Measurements from ENCODE around the gene MC3R. TPM values are rescaled to one million over a fixed set of nuclear protein-coding genes. Genes with fewer than 3 reads are reported as not detected.

Gene MC3R

GRCh38 chr20:56289652-56290051 is 41.1 kb downstream of the MC3R start:
- no CpG with 5 or more reads among the region's 5 CpGs for WGBS, 2 donors (ENCODE audit: extremely low coverage in 2 of 2, insufficient read length in 2 of 2, insufficient replicate concordance in 1 of 2)
- H3K9me3 ChIP-seq (replicated peaks in 1 of 2; ENCODE audit: control insufficient read depth in 2 of 2, insufficient read depth in 1 of 2, low read depth in 1 of 2, low read length in 2 of 2): peaks cover 0 to 11% of the 10 kb centered on the region in 2 donors
- no peak overlapping the region for H3K27ac ChIP-seq (replicated peaks; ENCODE audit: low read length)
- no peak overlapping the region for H3K18ac ChIP-seq (ENCODE audit: low read length)
- no peaks in the 10 kb centered on the region for H3K79me1 ChIP-seq (ENCODE audit: low read depth, low read length)
- H2BK15ac ChIP-seq (ENCODE audit: low read length): no peak overlapping the region
- no peak overlapping the region for H3K4me3 ChIP-seq (ENCODE audit: low read length in 2 of 2)
- no peak overlapping the region for H2BK12ac ChIP-seq (ENCODE audit: low read length)
- no peak overlapping the region for H3K4ac ChIP-seq (ENCODE audit: low read length)
- no peak overlapping the region for H3K9ac ChIP-seq (ENCODE audit: low read depth, low read length, poor library complexity)
- no peak overlapping the region for H3K23ac ChIP-seq (ENCODE audit: low read depth, low read length, poor library complexity)
- no peak overlapping the region for H2AFZ ChIP-seq (ENCODE audit: low read length)
- no peak overlapping the region for H2AK5ac ChIP-seq (ENCODE audit: low read depth, low read length)
- no peak overlapping the region for H4K8ac ChIP-seq (ENCODE audit: low read depth, low read length)
- no peak overlapping the region for H2BK120ac ChIP-seq (ENCODE audit: low read depth, low read length)
- H3K36me3 ChIP-seq (replicated peaks in 1 of 2; ENCODE audit: control insufficient read depth in 2 of 2, insufficient read depth in 2 of 2, low read length in 2 of 2): no peaks in the 10 kb centered on the region
- DNase-seq (ENCODE audit: low spot score): no peak
- peaks cover 0 to 5% (median 0%) of the 10 kb centered on the region in 3 experiments for H3K27me3 ChIP-seq (ENCODE audit: control insufficient read depth in 3 of 3, insufficient read depth in 3 of 3, low read depth in 1 of 3, low read length in 3 of 3)
- H3K14ac ChIP-seq (ENCODE audit: low read length): no peak overlapping the region
- no peaks in the 10 kb centered on the region for H3K4me1 ChIP-seq (ENCODE audit: control insufficient read depth in 2 of 2, insufficient read depth in 1 of 2, low read depth in 1 of 2, low read length in 2 of 2)
- no peak overlapping the region for H2BK5ac ChIP-seq (ENCODE audit: low read length)
- no peak overlapping the region for H4K91ac ChIP-seq (ENCODE audit: low read depth, low read length, poor library complexity)
- no peak overlapping the region for H3K4me2 ChIP-seq (ENCODE audit: insufficient read depth, low read length, poor library complexity, severe bottlenecking)

- Histone ChIP-seq H3K79me1 (ENCODE audit: low read depth, low read length) (no peaks in the 10 kb centered on the region), H3K36me3 (replicated peaks in 1 of 2; ENCODE audit: control insufficient read depth in 2 of 2, insufficient read depth in 2 of 2, low read length in 2 of 2) (no peaks in the 10 kb centered on the region), H3K9me3 (replicated peaks in 1 of 2; ENCODE audit: control insufficient read depth in 2 of 2, insufficient read depth in 1 of 2, low read depth in 1 of 2, low read length in 2 of 2) (peaks cover 0 to 7% of the 10 kb centered on the region in 2 donors), H3K4me1 (ENCODE audit: control insufficient read depth in 2 of 2, insufficient read depth in 1 of 2, low read depth in 1 of 2, low read length in 2 of 2) (no peaks in the 10 kb centered on the region), H2AK5ac (ENCODE audit: low read depth, low read length) (no peak overlapping the region), H4K91ac (ENCODE audit: low read depth, low read length, poor library complexity) (no peak overlapping the region), H2BK15ac (ENCODE audit: low read length) (no peak overlapping the region), H3K4me2 (ENCODE audit: insufficient read depth, low read length, poor library complexity, severe bottlenecking) (no peak overlapping the region), H3K9ac (ENCODE audit: low read depth, low read length, poor library complexity) (no peak overlapping the region), H4K8ac (ENCODE audit: low read depth, low read length) (no peak overlapping the region), H3K4ac (ENCODE audit: low read length) (no peak overlapping the region), H2BK12ac (ENCODE audit: low read length) (no peak overlapping the region), H2BK5ac (ENCODE audit: low read length) (no peak overlapping the region), H3K23ac (ENCODE audit: low read depth, low read length, poor library complexity) (no peak overlapping the region), H2BK120ac (ENCODE audit: low read depth, low read length) (no peak overlapping the region), H3K18ac (ENCODE audit: low read length) (no peak overlapping the region), H3K27me3 (ENCODE audit: control insufficient read depth in 3 of 3, insufficient read depth in 3 of 3, low read depth in 1 of 3, low read length in 3 of 3) (peaks cover 0 to 14% (median 0%) of the 10 kb centered on the region in 3 experiments), H3K27ac (replicated peaks; ENCODE audit: low read length) (no peak overlapping the region), H3K4me3 (ENCODE audit: low read length in 2 of 2) (no peak overlapping the region), H2AFZ (ENCODE audit: low read length) (peak overlapping the region; percentile 54), H3K14ac (ENCODE audit: low read length) (no peak overlapping the region)
- DNase-seq (ENCODE audit: low spot score): no peak
- WGBS, 2 donors (ENCODE audit: extremely low coverage in 2 of 2, insufficient read length in 2 of 2, insufficient replicate concordance in 1 of 2): no CpG with 5 or more reads among the region's 1 CpG
Observed at GRCh38 chr20:56299362-56299761, 50.8 kb downstream of the MC3R start.

Small RNA genes within 50 kb of the gene (small RNA-seq; reads per million reads assigned to genes)
- gene RNA5SP487 (ENCODE audit: insufficient read depth): not detected
